ENCODE data around the gene PTH.

The PTH gene

DNA sequence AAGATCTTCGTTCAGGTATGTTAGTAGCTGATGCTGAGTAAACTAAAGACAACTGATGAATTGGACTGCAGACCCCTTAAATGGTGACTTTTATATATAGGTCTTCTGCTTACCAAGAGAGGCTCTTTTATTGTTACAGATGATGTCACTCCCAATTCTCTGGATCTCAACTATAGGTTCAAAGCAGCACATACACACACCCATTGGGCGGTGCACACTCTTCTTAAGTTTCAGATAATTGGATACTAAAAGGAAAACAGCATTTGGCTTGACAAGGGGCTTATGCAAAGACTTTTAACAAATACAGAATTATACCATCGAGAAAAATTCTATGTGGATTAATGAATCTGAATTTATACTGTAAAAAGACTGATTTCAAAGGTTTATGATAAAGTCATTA, at the start of gene PTH:
Gene PTH, minus strand, starts transcription at position 69 of the 400 bp plus-strand sequence. CDS start 3,142 bp downstream, outside the sequence.
- no peak for DNase-seq (ENCODE audit: low spot score)

DNA sequence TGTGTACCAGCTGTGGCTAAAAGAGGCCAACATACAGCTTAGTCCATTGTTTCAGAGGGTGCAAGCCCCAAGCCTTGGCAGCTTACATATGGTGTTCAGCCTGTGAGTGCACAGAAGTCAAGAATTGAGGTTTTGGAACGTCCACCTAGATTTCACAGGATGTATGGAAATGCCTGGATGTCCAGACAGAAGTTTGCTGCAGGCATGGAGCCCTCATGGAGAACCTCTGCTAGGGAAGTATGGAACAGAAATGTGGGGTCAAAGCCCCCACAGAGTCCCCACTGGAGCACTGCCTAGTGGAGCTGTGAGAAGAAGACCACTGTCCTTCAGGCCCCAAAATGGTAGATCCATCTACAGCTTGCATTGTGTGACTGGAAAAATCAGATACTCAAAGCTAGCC, 42.2 kb upstream of the PTH start:
- DNase-seq (ENCODE audit: low spot score), result no peak

DNA sequence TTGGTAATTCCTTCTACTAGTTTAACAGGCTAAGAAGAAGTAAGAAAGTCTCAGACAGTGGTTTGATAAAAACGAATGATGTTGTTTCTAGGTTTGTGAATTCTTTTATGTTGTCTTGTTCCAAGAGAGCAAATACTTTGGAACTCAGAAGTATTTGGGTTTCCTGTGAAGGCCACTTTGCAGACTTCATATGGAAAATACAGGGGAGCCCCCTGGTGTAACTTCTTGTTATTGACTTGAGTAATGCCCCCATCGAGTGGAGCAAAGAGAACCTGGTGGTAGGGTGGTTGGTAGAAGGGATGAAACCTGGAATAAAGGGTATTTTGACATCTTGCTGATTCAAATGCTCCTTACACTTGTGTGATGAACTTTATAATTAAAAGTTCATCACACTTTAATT, 40.0 kb upstream of the PTH start:
- peak; percentile 8 for DNase-seq (ENCODE audit: low spot score)

DNA sequence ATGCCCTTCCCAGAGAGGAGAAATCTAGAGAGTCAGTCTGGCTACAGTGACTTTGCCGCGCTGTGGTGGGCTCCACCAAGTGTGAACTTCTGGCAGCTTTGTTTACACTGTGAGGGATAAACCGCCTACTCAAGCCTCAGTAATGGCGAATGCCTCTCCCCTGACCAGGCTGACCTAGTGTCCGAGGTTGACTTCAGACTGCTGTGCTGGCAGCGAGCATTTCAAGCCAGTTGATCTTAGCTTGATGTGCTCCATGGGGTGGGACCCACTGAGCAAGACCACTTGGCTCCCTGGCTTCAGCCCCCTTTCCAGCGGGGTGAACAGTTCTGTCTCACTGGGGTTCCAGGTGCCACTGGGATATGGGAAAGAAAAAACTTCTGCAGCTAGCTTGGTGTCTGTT, 38.6 kb upstream of the PTH start:
- no peak for DNase-seq (ENCODE audit: low spot score)

DNA sequence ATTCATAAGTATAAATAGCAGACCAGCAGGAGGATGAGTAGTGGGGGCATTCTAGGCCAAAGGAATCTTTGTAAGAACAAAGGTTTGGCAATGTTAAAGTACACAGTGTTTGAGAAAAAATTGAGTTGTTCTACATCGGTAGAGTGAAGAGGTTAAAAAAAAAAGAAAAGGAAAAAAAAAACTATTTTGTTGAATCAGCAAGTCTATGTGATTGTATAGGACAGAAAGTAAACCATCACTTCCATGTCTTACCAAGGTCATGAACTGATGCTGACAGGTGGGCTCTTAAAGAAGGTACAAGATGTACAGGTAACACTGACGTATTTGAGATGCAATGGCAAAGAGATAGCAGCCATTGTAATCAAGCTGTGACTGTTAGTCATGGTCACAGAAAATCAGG, 29.5 kb upstream of the PTH start:
- DNase-seq (ENCODE audit: low spot score), result no peak

GRCh38 chr11:13503393-13503792, 7.6 kb upstream of the PTH start:
- DNase-seq (ENCODE audit: low spot score), result no peak

DNA sequence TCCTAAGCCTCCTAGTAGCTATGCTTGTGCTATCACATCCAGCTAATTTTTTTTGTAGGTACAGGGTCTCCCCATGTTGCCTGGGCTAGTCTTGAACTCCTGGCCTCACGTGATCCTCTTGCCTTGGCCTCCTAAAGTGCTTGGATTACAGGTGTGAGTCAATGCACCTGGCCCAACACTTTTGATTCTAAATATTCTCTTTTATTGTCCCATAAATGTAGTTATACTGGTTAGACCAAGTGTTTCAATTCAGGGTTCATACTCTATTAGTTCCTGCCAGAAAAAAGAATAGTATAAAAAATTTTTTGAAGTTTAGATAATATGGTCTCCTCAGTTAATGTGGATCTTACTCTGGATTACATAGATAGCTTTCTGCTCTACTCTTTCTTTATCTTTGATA, 6.7 kb upstream of the PTH start:
- no peak for DNase-seq (ENCODE audit: low spot score)

- DNase-seq (ENCODE audit: low spot score), result no peak
These were observed 1.7 kb downstream of the PTH start for GRCh38 chr11:13494051-13494450.

DNA sequence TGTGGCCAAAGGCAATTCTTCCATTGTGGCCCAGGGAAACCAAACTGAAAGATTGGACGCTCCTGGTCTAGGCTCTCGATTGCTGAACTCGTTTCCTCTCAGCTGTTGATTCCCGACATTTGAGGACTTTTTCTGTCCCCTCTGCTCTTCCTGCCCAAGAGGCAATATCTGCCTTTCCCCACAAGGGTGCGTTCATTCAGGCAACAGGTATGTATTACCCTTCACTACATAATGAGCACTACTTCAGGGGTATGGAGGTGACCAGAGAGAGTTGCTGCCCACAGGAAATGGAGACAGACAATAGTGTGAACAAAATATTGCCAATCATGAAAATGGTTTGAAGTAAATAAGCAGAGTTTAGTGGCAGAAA, 8.2 kb downstream of the PTH start:
- no peak for DNase-seq (ENCODE audit: low spot score)

DNA sequence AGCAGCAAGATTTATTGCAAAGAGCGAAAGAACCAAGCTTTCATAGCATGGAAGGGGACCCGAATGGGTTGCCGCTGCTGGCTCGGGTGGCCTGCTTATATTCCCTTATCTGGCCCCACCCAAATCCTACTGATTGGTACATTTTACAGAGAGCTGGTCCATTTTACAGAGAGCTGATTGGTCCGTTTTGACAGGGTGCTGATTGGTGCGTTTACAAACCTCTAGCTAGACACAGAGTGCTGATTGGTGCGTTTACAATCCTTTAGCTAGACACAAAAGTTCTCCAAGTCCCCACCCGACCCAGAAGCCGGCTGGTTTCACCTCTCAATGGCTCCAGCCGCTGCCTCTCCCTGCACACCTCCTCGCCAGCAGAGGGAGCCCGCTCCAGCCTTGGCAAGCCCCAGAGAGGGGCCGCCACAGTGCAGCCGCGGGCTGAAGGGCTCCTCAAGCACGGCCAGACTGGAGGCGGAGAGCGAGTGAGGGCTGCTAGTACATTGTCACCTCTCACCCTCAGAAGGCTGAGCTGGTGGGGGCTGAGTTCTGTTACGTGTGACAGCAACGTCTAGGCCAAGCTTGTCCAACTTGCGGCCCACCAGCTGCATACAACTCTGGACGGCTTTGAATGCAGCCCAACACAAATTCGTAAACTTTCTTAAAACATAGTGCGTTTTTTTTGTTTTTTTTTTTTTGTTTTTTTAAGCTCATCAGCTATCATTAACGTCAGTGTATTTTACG, 8.7 kb downstream of the PTH start:
- no peak for DNase-seq (ENCODE audit: low spot score)

DNA sequence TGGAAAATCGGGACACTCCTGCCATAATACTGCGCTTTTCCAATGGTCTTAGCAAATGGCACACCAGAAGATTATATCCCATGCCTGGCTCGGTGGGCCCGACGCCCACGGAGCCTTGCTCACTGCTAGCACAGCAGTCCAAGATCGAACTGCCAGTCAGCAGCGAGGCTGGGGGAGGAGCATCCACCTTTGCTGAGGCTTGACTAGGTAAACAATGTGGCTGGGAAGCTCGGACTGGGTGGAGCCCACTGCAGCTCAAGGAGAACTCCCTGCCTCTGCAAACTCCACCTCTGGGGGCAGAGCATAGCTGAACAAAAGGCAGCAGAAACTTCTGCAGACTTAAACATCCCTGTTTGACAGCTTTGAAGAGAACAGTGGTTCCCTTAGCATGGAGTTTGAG, 15.6 kb downstream of the PTH start:
- DNase-seq (ENCODE audit: low spot score), result peak; percentile 38

GRCh38 chr11:13479688-13480087, 16.1 kb downstream of the PTH start:
- DNase-seq (ENCODE audit: low spot score), result no peak

DNA sequence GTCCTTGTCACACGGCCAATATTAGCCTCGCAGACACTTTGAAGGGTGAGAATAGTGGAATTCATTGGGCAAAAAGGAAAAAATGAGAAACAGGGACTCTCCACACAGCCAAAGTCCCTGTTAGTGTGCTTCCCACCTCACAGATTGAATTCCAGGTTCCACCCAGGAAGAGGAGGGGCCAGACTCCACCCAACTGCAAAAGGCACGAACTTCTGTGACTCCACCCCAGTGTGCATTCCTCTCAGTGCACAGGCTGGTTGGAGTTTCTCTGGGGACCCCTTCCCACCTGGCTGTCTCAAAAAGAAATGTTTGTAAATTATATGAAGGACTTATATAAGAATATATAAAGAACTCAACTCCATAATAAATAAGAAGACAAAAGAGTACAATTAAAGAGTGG, 20.7 kb downstream of the PTH start:
- DNase-seq (ENCODE audit: low spot score), result no peak

GRCh38 chr11:13473013-13473722, 22.6 kb downstream of the PTH start:
- DNase-seq (ENCODE audit: low spot score), result no peak

- no peak for DNase-seq (ENCODE audit: low spot score)
These were observed 27.0 kb downstream of the PTH start for GRCh38 chr11:13468750-13469149.

- DNase-seq (ENCODE audit: low spot score), result peak; percentile 75
These were observed 29.9 kb downstream of the PTH start for GRCh38 chr11:13465909-13466371.

- DNase-seq (ENCODE audit: low spot score), result no peak
These were observed 32.0 kb downstream of the PTH start for GRCh38 chr11:13463779-13464290.

DNA sequence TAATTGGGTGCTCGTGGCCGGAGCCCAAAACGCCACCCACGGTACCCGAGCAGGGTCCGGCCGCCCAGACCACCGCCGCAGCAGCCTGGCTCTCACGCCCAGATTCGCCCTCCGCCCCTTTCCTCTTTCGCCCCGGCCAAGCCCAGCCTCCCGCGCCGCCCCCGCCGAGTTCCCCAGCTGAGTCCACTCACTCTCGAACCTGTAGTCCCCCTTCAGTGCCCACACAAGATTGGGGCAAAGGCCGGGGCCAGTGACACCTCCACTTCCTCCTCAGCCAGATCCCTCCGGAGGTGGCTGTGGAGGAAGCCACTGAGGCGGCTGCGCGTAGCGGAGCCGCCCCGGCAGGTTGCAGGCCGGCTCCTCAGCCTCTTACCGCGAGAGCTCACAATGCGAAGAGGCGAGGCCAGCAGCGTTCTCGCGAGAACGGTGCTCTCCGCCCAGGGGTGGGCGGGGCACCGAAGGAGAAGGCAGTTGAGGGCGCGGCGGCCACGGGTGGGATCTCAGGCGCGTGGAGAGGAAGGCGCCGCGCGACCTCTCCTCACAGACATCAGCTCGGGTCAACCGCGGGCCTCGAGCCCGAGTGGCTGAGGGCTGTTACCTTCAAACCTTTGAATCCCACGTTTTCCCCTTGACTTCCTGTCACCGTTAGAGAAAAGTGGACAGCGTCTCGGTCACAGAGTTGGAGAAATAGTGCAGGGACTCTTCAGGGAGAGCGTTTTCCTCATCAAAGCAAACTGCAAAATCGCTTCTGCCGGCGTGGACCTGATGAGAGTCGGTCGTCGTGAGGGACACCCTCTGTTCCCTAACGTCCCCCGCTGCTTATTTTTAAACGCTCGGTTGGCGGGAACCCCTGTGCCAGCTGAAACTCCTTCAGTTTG, 32.7 kb downstream of the PTH start, which contains the start of gene BTBD10:
Gene BTBD10, minus strand, starts transcription at position 322 of the 878 bp plus-strand sequence. CDS start 18,098 bp downstream, outside the sequence.
- DNase-seq (ENCODE audit: low spot score), result peak; percentile 94

DNA sequence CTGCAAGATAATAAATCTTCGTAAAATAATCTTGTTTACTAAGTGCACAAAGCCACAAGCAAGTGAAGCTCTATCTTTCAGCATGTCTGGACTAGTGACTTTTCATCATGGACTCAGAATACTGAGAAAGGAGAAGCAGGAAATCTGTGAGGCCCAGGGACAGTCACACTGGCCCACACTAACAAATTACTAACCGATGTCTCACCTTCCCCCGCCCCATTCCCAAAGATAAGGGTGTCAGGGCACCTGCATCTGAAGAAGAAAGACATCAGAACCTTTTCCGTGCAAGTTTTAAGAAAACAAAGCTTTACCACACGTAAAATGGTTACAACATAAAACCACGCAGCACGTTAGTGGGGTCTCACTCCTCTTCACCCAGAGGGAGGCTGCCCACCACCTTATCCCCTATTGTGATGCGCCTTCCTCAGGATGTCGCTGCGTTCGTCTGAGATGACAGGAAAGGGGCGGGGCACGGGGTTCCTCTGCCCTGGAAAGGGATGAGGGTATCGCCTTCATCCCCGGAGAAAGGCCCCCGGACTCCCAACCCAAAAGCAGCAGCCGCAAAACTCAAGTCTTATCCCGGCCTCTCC, 33.4 kb downstream of the PTH start:
- DNase-seq (ENCODE audit: low spot score), result peak; percentile 74

GRCh38 chr11:13461291-13461690, 34.5 kb downstream of the PTH start:
- DNase-seq (ENCODE audit: low spot score), result no peak

DNA sequence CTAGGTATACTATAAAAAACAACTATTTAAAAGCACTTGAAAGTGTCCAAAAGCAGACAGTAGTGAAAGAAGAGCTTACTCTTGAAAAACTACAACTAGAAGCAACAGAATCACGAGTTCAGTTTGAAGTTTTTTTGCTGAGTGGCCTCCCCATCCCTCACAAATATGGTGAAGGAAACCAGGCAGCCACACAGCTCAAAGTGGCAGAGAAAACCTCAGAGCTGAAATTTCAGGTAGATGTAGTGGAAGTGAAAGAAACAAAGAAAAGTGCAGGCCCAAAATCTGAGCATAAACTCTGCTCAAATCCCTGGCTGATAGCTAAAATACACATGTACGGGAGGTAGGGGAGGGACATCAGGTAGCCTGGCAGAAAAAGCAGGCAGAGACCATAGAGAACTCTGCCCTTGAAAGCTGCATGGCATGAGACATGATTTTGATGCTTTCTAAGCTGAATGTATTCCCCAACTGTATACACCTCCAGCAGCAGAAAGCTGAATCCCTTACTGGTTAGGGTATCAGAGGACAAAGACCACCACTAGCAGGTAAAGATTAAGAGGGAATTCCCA, 44.9 kb downstream of the PTH start:
- no peak for DNase-seq (ENCODE audit: low spot score)

DNA sequence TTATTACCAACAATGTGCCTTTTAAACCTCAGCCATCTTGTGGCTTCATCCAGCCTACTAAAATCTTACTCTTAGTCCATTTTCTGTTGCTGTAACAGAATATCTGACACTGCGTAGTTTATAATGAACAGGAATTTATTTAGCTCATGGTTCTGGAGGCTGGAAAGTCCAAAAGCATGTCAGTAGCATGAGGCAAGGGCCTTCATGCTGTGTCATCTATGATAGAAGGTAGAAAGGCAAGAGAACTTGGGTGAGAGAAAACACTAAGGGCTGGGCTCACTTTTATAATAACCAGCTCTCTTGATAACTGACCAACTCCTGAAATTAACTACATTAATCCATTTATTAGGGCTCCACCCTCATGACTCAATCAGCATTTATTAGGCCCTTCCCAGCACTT, 46.3 kb downstream of the PTH start:
- DNase-seq (ENCODE audit: low spot score), result no peak
